Activated B cell treated with CpG ODN at 0.5 μM for 24 hours (primary cell): Measurements from ENCODE around the gene DAPK2. TPM values are rescaled to one million over a fixed set of nuclear protein-coding genes. Genes with fewer than 3 reads are reported as not detected.

ENCODE experiments used
- ATAC-seq: fragments of 200-7000 bp; cut with Tn5 transposase; one replicate; pipeline ENCODE4 v1.10.0; 2021; ENCODE audit warnings: low read depth, mild to moderate bottlenecking, moderate library complexity
- CTCF ChIA-PET: fragments of 350-600 bp; sonication (Branson Sonifier 250); formaldehyde crosslinking; loops from one replicate; lab custom pipeline; 2021; ENCODE audit warnings: antibody characterized with exemption; lab: Charles Lee
- POLR2A ChIA-PET: fragments of 350-600 bp; sonication (Branson Sonifier 250); formaldehyde crosslinking; loops from one replicate; lab custom pipeline; 2021; ENCODE audit warnings: antibody characterized with exemption; lab: Charles Lee
- DNase-seq: peaks from one replicate; pipeline ENCODE4 v3.0.0; 2022
- H3K27ac Mint-ChIP-seq: one replicate; pipeline ENCODE4 v1.8.0; 2020; ENCODE audit warnings: mixed read lengths
- H3K27me3 Mint-ChIP-seq: one replicate; pipeline ENCODE4 v1.8.0; 2021; ENCODE audit warnings: mixed read lengths
- H3K36me3 Mint-ChIP-seq: one replicate; pipeline ENCODE4 v1.8.0; 2021; ENCODE audit warnings: low read depth, mixed read lengths
- H3K4me1 Mint-ChIP-seq: one replicate; pipeline ENCODE4 v1.8.0; 2021; ENCODE audit warnings: mixed read lengths
- H3K4me3 Mint-ChIP-seq: one replicate; pipeline ENCODE4 v1.8.0; 2020; ENCODE audit warnings: mild to moderate bottlenecking, mixed read lengths
- H3K9me3 Mint-ChIP-seq: one replicate; pipeline ENCODE4 v1.8.0; 2020; ENCODE audit warnings: mixed read lengths
- intact Hi-C: fragments of 100-400 bp; cut with micrococcal nuclease; formaldehyde crosslinking; loops from one replicate; pipeline ENCODE4 v1.15.1; 2024
- total RNA-seq: library from RNA; stranded (reverse); gene quantifications from 2 replicates; pipeline ENCODE4 v1.2.3, GENCODE V29; 2022
- TF ChIP-seq, protein P1 (sequence below): fragments of 200-600 bp; IDR thresholded peaks from one replicate; pipeline ENCODE4 v1.8.0; 2022; ENCODE audit warnings: antibody characterized with exemption, mild to moderate bottlenecking

The DAPK2 gene
- total RNA-seq, 1 donor from 2014 or later = 4.3 TPM

DNA sequence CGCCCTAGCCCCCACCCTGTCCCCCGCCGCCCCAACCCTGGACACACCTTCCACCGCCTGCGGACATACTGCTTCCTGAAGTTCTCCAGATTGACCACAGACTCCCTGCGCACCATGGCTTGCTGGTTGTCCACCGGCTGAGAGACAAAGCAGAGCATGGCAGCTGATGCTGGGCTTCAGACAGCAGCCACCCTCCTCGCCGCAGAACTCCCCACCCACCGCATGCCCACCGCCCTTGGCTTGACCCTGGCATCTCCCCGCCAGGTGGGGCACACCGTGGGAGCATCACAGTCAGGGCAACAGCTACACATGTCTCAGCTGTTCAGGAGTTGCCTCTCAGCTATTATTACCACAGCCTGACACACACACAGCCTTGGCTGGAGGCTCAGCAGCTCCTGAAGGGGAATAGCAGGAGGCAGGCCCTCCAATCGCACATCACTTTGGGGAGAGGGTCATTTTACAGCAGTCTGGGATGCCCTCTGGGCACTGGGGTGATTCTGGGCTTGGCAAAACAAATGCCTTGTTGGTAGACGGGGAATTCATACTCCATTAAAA, 134.1 kb downstream of the DAPK2 start:
- no peak for DNase-seq
- no peaks in the 10 kb centered on the region for H3K36me3 Mint-ChIP-seq
- peaks cover 3% of the 10 kb centered on the region for H3K4me1 Mint-ChIP-seq
- H3K4me3 Mint-ChIP-seq = no peak overlapping the region
- ChIA-PET CTCF (interaction anchor here (1.2 kb wide), 1 partner anchor 160 kb away, joined by 4 read pairs; no protein-coding TSS in a partner anchor), POLR2A (no interaction called here)
- no peaks in the 10 kb centered on the region for H3K27me3 Mint-ChIP-seq
- no peaks in the 10 kb centered on the region for H3K9me3 Mint-ChIP-seq
- no peak overlapping the region for H3K27ac Mint-ChIP-seq
- no peak for ATAC-seq
- intact Hi-C loops = no loop called here
- TF ChIP-seq, protein P1, sequence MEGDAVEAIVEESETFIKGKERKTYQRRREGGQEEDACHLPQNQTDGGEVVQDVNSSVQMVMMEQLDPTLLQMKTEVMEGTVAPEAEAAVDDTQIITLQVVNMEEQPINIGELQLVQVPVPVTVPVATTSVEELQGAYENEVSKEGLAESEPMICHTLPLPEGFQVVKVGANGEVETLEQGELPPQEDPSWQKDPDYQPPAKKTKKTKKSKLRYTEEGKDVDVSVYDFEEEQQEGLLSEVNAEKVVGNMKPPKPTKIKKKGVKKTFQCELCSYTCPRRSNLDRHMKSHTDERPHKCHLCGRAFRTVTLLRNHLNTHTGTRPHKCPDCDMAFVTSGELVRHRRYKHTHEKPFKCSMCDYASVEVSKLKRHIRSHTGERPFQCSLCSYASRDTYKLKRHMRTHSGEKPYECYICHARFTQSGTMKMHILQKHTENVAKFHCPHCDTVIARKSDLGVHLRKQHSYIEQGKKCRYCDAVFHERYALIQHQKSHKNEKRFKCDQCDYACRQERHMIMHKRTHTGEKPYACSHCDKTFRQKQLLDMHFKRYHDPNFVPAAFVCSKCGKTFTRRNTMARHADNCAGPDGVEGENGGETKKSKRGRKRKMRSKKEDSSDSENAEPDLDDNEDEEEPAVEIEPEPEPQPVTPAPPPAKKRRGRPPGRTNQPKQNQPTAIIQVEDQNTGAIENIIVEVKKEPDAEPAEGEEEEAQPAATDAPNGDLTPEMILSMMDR = no peak

DNA sequence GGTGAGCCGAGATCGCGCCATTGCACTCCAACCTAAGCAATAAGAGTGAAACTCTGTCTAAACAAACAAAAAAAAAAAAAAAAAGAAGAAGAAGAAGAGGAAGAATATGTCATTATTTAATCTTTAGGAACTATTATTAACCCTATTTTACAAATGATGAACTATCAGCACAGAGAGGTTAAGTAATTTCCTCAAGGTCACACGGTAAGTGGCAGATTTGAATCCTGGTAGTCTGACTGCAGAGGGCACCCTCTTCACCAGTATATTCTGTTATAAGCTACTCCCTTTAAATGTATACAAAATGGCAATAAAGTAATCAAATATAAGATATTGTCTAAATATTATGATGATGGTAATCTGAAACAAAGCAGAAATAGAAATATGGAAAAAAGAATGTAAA, 135.1 kb downstream of the DAPK2 start:
- CTCF ChIA-PET = interaction anchor here (1.2 kb wide), 1 partner anchor 159 kb away, joined by 4 read pairs; no protein-coding TSS in a partner anchor

DNA sequence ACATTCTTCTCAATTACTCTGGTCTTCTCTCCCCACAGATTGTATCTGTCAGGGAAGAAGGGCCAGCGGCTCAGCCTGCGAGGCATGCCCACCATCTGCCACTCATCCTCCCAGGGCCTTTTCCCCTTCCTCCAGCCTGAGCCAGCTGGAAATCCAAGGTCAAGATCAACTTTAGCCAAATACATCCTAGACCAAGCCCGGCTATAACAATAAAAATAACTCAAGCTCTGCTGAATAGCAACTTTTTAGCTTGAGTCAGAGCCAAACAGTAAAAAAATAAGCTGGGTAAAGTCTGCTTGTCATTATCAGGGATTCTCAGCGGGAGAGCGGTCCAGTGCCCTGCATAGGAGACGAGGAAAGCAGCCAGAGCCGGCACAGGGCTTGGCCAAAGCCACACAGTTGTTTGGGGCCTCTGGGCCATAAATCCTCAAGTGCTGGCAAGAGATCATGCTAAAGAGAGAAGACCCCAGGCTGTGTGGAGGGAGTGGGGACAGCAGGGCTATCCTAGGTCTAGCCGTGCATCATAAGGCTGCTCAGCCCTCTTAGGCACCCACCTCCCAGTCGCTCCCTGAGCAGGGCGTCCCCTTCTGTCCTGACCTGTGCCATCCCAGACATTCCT, 136.4 kb downstream of the DAPK2 start:
- no peaks in the 10 kb centered on the region for H3K27me3 Mint-ChIP-seq
- ATAC-seq = no peak

More for the DNA sequence above, 135.1 kb downstream of the DAPK2 start:
- Mint-ChIP-seq H3K4me3 (no peak overlapping the region), H3K27ac (no peak overlapping the region), H3K9me3 (no peaks in the 10 kb centered on the region), H3K36me3 (no peaks in the 10 kb centered on the region), H3K4me1 (peaks cover 10% of the 10 kb centered on the region), H3K27me3 (no peaks in the 10 kb centered on the region)
- DNase-seq (no peak), ATAC-seq (no peak)
- POLR2A ChIA-PET = no interaction called here
- TF ChIP-seq, protein P1 = no peak
- intact Hi-C loops = no loop called here

DNA sequence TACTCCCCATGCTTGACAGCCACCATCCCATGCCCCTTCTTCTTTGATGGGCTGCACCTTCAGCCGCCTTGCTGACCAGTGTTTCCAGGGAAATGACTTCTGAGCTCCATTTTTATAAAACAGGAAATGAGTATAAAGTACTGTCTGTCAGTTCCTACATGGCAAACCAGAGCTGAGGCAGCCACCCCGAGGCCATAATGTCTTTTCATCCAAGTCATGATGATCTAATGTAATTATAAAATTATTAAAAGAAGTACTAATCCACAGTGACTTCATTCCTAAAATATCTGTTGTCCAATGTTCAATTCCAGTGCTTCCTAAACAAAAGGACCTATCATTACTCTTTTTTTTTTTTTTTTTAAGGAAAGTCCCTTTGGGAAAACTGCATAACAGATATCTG, 137.3 kb downstream of the DAPK2 start:
- DNase-seq (no peak), ATAC-seq (no peak)
- ChIA-PET POLR2A (no interaction called here), CTCF (no interaction called here)
- H3K36me3 Mint-ChIP-seq = no peaks in the 10 kb centered on the region
- no peaks in the 10 kb centered on the region for H3K9me3 Mint-ChIP-seq
- no peak overlapping the region for H3K4me3 Mint-ChIP-seq
- H3K27ac Mint-ChIP-seq = no peak overlapping the region
- H3K4me1 Mint-ChIP-seq = peaks cover 24% of the 10 kb centered on the region
- no peaks in the 10 kb centered on the region for H3K27me3 Mint-ChIP-seq
- TF ChIP-seq, protein P1 = no peak
- intact Hi-C loops = no loop called here

More for the DNA sequence above, 136.4 kb downstream of the DAPK2 start:
- intact Hi-C loops = no loop called here
- H3K4me3 Mint-ChIP-seq = no peak overlapping the region
- H3K9me3 Mint-ChIP-seq = no peaks in the 10 kb centered on the region
- ChIA-PET POLR2A (interaction anchor here (0.6 to 0.7 kb wide), 2 partner anchors 27 to 115 kb away, joined by 3 to 5 read pairs; no protein-coding TSS in a partner anchor), CTCF (no interaction called here)
- no peak overlapping the region for H3K27ac Mint-ChIP-seq
- no peaks in the 10 kb centered on the region for H3K36me3 Mint-ChIP-seq
- peaks cover 15% of the 10 kb centered on the region for H3K4me1 Mint-ChIP-seq
- TF ChIP-seq, protein P1 = no peak
- DNase-seq = no peak

DNA sequence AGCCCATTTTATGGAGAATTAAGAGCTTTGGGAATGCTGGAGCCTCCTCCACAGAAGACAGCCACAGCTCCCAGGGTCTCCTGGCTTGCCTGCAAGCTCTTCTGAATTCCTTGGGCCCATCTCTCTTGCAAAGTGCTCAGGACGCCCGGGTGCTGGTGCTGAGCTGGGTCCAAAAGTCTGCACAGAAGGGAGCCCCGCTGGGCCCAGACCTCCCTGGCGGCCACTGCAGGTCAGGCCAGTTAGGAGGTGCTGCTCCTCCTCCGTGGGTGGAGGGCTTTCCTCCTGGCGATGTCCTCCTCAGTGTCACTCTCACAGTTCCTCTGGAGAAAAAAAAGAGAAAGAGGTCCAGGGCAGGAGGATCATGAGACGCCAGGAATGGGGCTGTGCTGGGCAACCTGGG, 138.0 kb downstream of the DAPK2 start:
- ChIA-PET CTCF (no interaction called here), POLR2A (no interaction called here)
- no peaks in the 10 kb centered on the region for H3K9me3 Mint-ChIP-seq
- no peak for ATAC-seq
- peaks cover 25% of the 10 kb centered on the region for H3K4me1 Mint-ChIP-seq
- H3K27me3 Mint-ChIP-seq = no peaks in the 10 kb centered on the region
- no peak overlapping the region for H3K4me3 Mint-ChIP-seq
- no peak for DNase-seq
- intact Hi-C loops = no loop called here
- TF ChIP-seq, protein P1 = no peak
- H3K36me3 Mint-ChIP-seq = no peaks in the 10 kb centered on the region
- no peak overlapping the region for H3K27ac Mint-ChIP-seq
